HCT116 (cell line): ENCODE measurements around the gene EPSTI1.

ENCODE experiments used
- CTCF ChIP-seq, 3 experiments: fragments of 200-600 bp in 1 of 3; sonication (generic) in 1 of 3; IDR thresholded peaks in 2 of 3; conservative IDR thresholded peaks in 1 of 3; 2 replicates each; pipeline ENCODE4 v1.5.1; 2012 to 2017; ENCODE audit warnings: low read depth in 2 of 3, low read length in 2 of 3, antibody characterized with exemption in 1 of 3, borderline replicate concordance in 1 of 3, control low read depth in 1 of 3, mild to moderate bottlenecking in 1 of 3, mixed read lengths in 1 of 3, mixed run types in 1 of 3, moderate library complexity in 1 of 3; ENCODE audit not compliant: insufficient read depth in 1 of 3
- EGR1 ChIP-seq: IDR thresholded peaks from 2 replicates; pipeline ENCODE4 v1.6.1; 2012; ENCODE audit warnings: low read depth
- ELF1 ChIP-seq: IDR thresholded peaks from 2 replicates; pipeline ENCODE4 v1.6.1; 2012; ENCODE audit warnings: low read depth, borderline replicate concordance
- POLR2AphosphoS5 ChIP-seq: IDR thresholded peaks from 2 replicates; pipeline ENCODE4 v1.6.1; 2011; ENCODE audit warnings: mild to moderate bottlenecking, low read depth, low read length, moderate library complexity

GRCh38 chr13:42977219-42977659 is 14.8 kb downstream of the EPSTI1 start:
- TF ChIP-seq EGR1 (no peak), POLR2AphosphoS5 (no peak), CTCF (IDR thresholded peaks at IDR 0.05 in 2 of 3, conservative IDR thresholded peaks at IDR 0.05 in 1 of 3; ENCODE audit: borderline replicate concordance in 1 of 3, insufficient read depth in 1 of 3, low read depth in 2 of 3, low read length in 2 of 3) (no peak), ELF1 (no peak)
